Heart left ventricle (tissue), 13 donors: Measurements from ENCODE around the gene SPAM1.

Source experiments
- CTCF ChIP-seq, 12 donors: fragments of 200-600 bp; sonication (generic) in 4 of 12; IDR thresholded peaks; one replicate each; pipeline versions ENCODE4 v1.5.0 to v1.8.0; 2018 to 2022; ENCODE audit warnings: antibody characterized with exemption in 12 of 12, mild to moderate bottlenecking in 5 of 12
- POLR2A ChIP-seq, 2 donors: fragments of 450-650 bp; IDR thresholded peaks; one replicate each; pipeline ENCODE4 v1.6.1; 2017; ENCODE audit warnings: antibody characterized with exemption in 2 of 2, mild to moderate bottlenecking in 2 of 2, moderate library complexity in 2 of 2
- donor health status: ischemic (EF 13 %, LVEDD 7.1; RV severe dilation, severe dysfunction).
- donor health status: DM: no; HTN: yes; CAD: no.
- donor health status: DM: no; HTN: no; CAD: no.
- donor health status: ischemic (EF 25% LVEDD 6.9; RV normal size, moderate dysfunction).
- donor health status: ischemic (EF 25% LVEDD 5.7; RV mildly dilated, moderate dysfunction).
- donor health status: ischemic (EF 35%, LVEDD 5.7; RV mildly dilated, moderate dysfunction).
- donor health status: nonischemic (EF 11% LVEDD 7.7; RV severe dilation, severe dysfunction).
- donor health status: DM: yes; HTN: yes; CAD: no.
- donor health status: PGD.
- donor health status: ischemic (EF 29% LVEDD 5.4; RV normal size, mild dysfunction).
- donor health status: nonischemic (EF 23%, LVEDD 6.1; RV moderate dilation, normal function).

GRCh38 chr7:123987445-123987844, 62.4 kb downstream of the SPAM1 start:
- TF ChIP-seq CTCF (IDR thresholded peaks at IDR 0.05) (no peak), POLR2A (IDR thresholded peaks at IDR 0.05) (no peak)
